Renal pelvis (tissue), 4 donors: ENCODE measurements around the gene ARL6IP4. TPM values are rescaled to one million over a fixed set of nuclear protein-coding genes. Genes with fewer than 3 reads are reported as not detected.

Experiments used
- DNase-seq: peaks from one replicate; pipeline ENCODE4 v3.0.0-alpha.2; 2013
- polyA plus RNA-seq, 3 donors: library from polyadenylated mRNA; unstranded; fragments of 120-200 nt; gene quantifications; one replicate each; pipeline ENCODE4 v1.2.1, GENCODE V29; 2013; ENCODE audit not compliant: insufficient read length in 3 of 3

The ARL6IP4 gene
- polyA plus RNA-seq, 3 donors: 184 to 231 (median 209) TPM

DNA sequence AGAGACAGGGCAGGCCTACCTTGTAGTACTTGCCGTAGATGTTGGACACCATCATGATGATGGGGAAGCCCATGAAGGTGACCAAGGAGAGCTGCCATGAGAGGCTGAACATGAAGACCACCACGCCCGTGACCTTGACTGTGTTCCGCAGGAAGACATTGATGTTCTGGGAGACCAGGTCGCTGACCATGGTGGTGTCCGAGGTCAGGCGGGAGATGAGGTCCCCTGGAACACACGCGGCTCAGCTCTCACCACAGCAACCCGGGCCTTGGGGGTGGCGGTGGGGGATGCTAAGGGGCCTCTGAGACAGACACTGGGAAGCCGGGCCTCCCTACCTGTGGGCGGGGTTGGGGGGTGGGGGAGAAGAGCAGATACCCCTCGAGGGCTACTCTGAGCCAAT is 31.9 kb upstream of the ARL6IP4 start:
- DNase-seq: no peak

DNA sequence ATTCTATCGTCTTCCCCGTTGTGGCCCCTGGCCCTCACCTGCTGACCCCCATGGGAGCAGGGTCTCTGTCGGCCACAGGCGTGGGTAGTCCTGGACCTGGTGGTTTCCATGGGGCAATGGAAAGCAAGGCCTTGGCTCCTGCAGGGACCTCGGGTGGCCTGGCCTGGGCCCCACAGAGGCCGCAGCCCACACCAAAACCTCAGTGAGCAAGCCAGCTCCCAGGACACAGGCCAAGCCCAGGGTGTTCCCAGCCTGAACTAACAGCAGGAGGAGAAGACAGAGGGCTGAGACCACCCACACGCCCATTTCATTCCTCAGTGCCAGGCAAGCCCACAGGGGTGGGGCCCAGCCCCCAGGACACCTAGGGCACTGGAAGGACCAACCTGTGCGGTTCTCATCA is 31.1 kb upstream of the ARL6IP4 start:
- DNase-seq: no peak

DNA sequence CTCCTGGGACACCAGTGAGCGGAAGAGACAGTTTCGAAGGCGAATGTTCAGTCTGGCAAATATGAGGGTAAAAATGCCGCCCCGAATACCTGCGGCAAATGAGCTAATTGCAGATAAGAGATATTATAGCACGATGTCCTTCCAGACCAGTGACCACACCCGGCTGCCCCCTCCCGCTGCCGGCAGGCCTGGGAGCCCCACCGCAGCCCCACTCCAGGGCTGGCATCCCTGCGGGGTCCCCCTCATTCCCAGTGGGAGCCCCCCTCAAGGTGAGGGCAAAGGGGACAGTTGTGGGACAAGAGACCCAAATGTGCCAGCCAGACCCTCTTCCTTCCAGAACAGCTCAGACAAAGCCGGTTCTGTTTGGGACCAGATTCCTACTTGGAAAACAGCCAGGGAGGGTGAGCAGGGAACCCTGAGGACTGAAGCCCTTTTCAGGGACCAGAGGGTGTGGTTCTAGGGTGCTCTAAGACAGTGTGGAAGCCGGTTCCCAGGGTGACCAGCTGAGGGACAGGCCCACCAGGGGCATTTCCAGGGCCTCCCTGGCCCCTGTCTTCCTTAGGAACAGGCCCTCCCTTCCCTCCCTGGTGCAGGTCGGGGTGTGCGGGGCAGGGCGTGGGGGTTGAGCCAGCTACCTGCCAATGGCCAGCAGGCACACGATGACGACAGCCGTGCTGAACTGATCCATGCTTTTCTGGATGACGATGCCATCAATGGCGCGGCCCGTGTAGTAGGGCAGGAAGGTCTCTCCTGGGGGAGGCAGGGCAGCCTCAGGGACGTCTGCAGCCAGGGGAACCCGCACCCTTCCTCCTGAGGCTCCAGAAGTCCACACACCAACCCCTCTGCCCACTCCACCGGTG is 30.4 kb upstream of the ARL6IP4 start:
- DNase-seq: no peak

DNA sequence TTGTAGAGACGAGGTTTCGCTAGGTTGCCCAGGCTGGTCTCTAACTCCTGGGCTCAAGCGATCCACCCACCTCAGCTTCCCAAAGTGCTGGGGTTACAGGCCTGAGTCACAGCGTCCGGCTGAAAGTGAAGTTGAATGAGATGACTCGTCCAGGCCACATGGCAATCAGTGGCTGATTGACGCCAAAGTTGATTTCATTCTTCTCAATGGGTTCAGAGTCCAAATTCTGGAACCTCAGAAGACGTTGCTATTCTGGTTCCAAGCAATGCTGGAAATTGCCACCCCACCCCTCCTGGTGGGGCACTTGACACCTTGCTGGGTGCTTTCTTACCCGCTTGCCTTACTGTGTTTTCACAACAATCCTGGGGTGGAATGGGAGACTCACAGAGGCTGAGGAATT is 29.1 kb upstream of the ARL6IP4 start:
- DNase-seq: no peak

DNA sequence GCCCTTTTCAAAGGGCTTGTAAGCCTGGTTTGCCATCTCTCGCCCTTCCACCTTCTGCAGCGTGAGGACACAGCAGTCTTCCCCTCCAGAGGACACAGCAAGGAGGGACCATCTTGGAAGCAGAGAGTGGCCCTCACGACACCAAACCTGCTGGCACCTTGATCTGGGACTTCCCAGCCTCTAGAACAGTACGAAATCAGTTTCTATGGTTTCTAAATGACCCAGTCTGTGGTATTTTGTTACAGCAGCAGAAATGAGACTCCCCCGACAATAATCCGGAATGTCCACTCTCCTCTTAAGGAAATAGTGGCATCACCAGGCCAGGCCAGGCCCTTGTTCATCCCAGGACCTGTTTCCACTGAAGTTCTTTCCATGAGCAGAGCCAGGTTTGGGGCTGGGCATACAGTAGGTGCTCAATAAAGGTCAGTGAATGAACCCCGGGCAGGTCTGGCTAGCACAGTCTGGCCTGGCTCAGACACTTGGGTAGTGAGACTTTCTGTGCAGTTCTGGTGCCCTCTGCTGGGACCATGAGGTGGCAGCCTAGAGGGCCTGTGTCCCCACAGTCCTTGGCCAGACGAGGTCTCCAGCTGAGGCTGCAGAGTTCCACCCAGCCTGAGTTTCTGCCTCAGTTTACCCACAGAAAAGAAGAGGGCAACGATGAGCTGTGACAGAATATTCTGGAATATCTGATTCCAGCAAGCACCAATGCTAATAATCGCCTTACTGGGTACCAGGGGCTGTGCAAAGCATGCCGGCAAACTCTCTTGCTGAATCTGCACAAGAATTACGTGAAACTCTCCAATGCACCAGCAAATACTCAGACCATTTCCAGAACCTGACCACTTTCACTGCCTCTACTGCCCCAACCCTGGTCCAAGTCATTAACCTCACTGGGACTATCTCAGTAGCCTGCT is 28.2 kb upstream of the ARL6IP4 start:
- DNase-seq: no peak

DNA sequence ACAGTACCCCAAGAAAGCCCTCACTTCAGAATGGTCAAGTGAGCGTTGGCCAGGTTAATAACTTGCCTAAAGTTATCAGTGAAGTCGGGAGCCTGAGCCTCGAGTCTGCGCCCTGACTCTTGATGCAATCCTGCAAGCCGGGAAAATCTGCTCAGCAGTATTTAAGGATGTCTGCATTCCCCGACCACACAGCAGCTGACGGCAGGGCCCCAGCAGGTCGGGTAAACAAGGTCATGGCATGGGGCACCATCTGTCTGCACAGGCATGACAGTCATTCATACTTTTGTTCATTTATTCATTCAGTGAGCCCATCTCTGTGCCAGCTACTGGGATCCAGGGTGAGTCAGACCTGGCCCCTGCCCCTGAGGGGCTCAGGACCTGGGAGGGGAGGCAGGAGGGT is 25.3 kb upstream of the ARL6IP4 start:
- no peak for DNase-seq

DNA sequence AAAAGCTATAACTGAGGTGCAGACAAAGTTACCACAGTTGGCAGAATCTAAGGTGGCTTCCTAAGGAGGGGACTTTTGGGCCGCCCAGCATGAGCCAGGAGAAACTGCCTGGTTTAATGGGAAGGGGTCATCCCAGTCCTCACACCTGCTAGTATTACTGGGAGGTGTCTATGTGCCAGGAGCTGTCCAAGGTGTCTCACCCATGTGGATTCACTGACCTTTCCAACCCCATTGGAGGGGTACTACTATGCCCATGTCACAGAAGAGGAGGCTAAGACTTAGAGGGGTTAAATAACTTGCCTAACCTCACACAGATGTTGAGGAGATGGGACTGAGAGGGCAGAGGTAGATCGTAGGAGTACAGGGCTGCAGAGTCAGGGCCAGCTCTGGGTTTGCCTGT is 24.4 kb upstream of the ARL6IP4 start:
- no peak for DNase-seq

DNA sequence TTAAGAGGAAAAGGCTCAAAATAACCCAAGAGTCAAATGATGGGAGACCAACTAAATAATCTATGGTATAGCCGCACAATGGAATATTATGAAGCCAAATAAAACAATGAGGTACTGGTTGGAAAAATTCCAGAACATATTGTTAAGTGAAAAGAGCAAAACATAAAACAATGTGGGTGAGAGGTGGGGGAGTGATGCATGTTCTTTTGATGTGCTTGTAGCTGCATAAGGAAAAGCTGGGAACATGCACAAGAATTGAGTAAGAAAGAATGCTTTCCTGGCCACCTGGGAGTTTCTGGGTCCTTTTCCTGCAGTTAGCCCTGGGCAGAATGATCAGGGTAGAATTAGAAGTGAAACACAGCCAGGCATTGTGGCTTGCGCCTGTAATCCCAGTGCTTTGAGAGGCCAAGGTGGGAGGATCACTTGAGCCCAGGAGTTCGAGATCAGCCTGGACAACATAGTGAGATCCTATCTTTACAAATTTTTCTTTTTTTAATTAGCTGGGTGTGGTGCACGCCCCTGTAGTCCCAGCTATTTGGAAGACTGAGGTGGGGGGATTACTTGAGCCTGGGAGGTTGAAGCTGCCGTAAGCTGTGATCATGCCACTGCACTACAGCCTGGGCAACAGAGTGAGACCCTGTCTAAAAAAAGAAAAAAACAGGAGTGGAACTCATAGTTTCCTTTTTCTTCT is 22.1 kb upstream of the ARL6IP4 start:
- no peak for DNase-seq

DNA sequence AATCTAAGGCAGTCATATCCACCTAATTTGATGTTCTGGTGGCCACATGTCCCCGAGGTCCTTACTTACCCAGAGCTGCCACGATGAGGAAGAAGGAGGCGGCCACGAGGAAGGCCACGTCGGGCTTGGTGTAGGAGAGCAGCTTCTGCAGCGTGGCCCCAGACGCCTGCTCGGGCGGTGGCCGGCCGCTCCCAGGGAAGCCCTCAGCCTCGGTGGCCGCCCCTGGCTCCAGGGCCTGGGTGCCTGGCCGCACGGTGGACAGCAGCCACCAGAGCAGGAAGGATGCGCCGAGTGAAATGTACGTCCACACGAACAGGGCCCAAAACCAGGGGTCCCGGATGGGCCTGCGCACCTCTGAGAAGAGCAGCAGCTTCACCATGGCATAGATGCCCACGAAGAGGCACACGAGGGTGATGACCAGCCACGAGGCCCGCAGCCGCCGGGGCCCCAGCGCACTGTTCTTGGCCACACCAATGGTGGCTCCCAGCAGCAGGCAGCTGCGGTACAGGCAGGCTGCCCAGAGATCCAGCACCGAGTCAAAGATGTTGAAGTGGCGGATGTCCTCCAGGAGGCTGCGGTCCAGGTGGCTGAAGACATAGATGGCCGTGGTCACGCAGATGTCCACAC is 20.8 kb upstream of the ARL6IP4 start:
- DNase-seq: no peak

DNA sequence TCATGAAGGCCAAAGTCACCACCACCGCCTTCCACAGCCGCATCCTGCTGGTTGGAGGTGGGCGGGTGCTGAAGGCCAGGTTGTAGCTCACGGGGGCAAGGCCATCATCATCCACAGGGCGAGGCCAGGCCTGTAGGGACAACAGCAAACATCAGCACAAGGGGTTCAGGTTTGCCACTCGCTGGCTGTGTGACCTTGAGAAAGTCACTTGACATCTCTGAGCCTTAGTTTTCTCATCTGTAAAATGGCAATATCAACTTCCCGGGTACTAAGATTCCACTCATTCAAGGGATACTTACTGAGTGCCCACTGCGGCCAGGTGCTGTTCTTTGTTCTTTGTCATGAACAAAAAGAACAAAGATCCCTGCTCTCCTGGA is 20.3 kb upstream of the ARL6IP4 start:
- no peak for DNase-seq

DNA sequence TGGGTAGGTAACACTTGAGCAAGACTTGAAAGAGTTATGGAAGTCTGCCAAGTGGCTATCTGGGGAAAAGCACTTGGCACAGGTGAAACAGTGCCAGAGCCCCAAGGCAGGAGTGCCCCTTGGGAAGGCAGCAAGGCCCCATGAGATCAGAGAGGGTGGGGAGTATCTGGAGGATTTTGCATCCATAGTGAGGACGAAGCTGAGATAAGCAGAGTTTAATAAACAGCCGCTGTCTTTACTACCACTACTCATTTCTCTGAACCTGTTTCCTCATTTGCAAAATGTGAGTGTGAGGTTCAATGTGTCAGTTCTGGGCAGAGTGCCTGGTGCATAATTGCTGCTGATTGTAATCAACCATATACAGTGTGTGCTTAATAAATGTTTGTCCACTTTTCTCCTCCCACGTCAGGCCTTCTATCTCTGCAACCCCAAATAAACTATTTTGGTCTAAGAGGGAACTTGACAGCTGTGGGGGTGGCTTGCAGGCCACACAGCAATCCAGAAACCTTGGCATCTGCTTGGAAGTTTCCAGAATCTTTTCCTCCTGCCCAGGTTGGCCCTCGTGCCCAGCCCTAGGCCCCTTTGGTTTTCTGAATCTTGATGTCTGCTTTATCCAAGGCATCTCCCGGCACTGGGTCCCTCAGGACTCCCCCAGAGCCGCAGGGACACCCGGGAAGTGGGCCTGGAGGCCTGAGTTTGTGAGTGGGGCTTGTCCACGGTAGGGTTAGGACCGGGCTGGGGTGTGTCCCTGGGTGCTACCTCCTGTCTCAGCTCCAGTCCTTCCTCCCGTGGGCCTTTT is 18.8 kb upstream of the ARL6IP4 start:
- DNase-seq: no peak

DNA sequence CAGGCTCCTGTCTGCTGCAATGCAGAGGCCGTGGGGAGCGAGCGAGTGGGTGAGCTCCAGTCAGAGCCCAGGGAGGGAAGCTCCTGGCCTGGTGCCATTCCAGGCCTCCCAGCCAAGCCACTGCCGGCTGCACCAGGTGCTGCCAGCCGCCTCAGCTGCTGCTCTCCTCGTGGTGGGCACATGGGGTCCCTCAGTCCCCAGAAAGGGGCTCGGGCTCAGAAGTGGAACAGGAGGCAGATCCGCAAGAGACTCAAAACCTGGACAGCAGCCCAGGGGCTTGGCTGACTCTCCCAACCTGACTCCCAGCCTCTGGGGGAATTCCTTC is 16.6 kb upstream of the ARL6IP4 start:
- no peak for DNase-seq

DNA sequence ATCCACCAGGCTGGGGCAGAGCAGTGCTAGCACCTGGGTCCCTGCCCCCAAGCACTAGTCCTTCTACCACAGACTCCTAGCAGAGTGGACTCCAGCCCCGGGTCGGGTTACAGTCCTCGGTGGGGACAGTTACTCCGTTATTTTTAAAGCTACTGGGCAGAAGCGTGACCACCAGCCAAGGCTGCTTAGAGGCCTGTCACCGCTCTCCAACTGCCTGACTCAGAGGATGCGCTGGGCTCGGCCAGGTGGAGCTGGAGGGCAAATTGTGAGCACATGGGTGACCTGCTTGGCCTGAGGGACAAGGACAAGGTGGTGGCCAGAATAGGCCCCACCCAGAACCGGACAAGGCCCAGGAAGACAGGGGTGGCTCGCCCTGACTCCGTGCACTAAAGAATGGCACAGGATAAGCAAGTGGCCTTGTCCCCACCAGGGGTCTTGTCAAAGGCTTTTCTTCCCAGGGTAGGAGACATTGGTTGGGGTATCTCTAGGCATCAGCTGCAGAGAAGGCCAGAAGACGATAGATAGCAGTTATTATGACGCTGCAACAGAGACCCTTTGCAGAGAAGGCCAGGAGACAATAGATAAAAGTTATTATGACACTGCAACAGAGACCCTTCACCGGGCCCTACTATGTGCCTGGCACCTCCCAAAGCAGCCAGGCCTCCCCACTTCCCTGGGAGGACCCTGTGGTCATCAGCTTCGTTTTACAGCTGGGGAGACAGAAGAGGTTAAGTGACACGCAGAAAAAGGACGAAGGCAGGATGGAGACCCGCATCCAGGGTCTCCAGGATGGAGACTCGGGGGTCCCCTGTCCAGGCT is 15.8 kb upstream of the ARL6IP4 start:
- DNase-seq: no peak

DNA sequence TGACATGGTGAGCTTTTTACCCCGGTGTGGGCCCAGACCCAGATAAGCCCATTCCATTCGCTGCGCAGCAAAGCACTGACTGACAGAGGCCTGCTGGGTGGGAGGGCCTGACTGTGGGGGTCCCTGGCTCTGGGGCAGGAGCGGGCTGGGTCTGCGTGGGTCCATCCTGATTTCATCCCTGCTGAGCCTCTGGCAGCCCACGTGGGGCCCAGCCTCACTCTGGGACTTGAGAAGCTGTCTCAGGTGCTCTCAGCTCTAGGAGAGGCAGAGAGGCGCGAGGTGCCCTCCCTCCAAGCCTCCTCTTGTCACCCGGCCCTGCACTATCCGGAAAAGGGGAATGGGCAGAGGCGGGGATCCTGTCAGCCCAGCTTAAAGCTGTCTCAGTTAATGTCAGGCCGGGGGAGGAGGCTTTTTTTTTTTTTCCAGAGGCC is 15.1 kb upstream of the ARL6IP4 start:
- DNase-seq: no peak

DNA sequence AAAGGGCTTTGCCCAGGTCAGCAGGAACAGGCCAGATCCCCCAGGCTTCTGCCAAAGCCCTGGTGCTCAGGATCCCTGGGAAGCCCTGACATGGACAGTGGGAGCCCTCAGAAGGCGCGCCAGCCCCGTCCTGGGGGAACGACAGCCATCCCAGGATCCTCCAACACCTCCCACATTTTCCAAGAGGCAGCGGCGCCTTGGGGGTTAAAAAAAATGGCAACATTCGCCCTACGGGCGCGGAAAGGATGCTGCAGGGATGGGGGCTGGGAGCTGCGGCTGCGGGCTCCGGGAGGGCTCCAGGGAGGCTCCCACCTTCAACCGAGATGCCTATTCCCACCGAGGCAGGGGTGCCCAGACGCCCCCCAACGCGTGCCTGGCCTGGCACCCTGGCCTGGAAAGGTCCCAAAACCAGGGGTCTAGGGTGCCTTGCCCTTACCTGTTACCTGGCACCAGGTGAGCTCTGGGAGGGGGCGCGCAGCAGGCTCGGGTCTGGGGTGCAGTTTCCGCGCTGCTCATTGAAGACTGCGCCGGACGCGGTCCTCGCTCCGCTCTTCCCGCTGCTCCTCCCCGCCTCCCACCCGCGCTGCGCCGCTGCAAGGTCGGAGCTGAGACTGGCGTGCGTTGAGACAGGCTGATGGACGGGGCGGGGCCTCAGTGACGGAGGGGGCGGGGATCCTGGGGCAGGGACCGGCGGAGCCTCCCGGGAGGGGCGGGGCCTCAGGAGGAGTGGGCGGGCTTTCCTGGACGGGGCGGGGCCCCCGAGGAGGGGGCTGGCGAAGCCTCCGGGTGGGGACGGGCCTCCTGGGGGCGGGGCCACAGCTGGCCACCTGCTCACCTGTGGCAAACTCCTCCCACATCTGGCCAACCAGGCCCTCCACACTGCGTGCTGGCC is 14.4 kb upstream of the ARL6IP4 start, which contains the start of gene ABCB9:
ABCB9 (minus strand) TSS at position 613 of the 892 bp plus-strand sequence. CDS start 6,228 bp downstream, outside the sequence.
- DNase-seq: peak; percentile 89

DNA sequence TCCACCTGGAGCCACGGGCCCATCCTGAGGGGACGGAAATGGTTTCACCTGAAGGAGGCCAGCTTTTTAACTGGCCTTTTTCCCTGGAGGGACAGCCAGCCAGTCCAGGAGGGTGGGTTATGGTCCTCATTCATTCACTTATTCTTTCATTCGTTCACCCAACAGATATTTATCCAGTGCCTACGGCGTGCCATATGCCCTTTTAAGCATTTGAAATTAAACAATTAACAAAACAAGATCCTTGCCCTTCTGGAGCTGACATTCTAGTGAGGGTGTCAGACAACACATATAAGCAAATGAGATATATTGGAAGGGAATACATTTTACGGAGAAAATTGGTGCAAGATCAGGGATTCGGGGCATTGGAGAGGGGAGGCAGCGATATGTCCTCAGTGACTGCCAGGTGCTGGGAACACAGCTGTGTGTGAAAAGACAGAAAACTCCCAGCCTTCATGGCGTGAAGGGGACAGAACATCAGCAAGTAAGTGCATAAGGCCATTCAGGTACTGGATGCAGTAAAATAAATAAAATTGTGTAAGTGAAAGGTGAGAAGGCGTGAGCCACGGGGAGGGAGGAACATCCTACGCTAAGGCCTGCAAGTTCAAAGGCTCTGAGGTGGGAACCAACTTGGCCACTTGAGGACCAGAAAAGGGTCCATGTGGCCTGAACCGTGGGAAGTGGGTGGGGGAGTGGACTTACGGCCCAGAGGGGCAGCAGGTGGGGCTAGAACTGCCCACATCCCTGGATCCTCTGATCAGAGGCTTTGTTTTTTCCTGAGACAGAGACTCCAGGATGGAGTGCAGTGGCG is 13.5 kb upstream of the ARL6IP4 start:
- no peak for DNase-seq

DNA sequence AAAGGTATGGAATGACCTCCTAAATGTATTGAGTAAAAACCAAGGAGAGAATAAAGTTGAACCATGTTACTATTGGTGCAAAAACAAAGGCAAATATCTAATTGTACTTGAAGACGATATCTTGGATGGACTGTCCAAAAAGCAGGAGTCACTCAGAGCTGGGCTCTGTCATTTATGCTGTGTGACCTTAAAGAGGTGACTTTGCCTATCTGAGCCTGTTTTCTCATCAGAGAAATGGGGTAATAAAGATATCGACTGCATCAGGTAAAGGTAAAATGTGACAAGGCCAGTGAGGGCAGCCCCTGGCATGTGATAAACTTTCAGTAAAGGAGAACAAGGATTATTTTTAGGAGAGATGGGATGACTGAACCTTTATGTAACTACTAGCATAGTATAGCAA is 12.4 kb upstream of the ARL6IP4 start:
- no peak for DNase-seq

DNA sequence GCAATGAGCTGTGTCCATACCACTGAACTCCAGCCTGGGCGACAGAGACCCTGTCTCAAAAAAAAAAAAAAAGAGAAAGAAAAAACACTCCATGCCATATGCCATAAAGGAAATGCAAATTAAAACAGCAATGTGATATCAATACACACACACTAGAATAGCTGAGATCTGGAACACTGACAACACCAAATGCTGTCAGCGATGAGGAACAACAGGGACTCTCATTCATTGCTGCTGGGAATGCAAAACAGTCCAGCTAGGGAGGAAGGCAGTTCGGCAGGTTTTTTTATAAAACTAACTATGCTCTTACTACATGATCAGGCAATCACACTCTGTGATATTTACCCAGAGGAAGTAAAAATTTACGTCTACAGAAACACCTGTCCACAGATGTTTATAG is 10.8 kb upstream of the ARL6IP4 start:
- DNase-seq: no peak
